A549 (cell line): Measurements from ENCODE around the gene PEX26. TPM values are rescaled to one million over a fixed set of nuclear protein-coding genes. Genes with fewer than 3 reads are reported as not detected.

ENCODE experiments used
- ATAC-seq, 2 experiments: fragments of 200-7000 bp in 1 of 2; fragments of >200 bp in 1 of 2; cut with Nextera tagmentation in 1 of 2; cut with Tn5 transposase in 1 of 2; 3 replicates each; pipeline versions ENCODE4 v1.8.0 to v1.9.1; 2018 to 2020; ENCODE audit warnings: mild to moderate bottlenecking in 1 of 2, moderate library complexity in 1 of 2
- CTCF ChIA-PET: fragments of 300-600 bp; sonication (Branson Sonifier 250); formaldehyde crosslinking; extraction: SDS; loops from one replicate; lab custom pipeline; 2021; ENCODE audit warnings: antibody characterized with exemption, inconsistent platforms; lab: Yijun Ruan, JAX
- POLR2A ChIA-PET: fragments of 350-600 bp; formaldehyde crosslinking; extraction: SDS; loops from one replicate; lab custom pipeline; 2021; ENCODE audit warnings: antibody characterized with exemption, inconsistent platforms; lab: Yijun Ruan, JAX
- DNase-seq, 2 experiments: peaks; one replicate each; pipeline versions ENCODE4 v3.0.0 to v3.0.0-alpha.2; 2011 to 2016; ENCODE audit warnings: low read depth in 1 of 2, low spot score in 1 of 2
- FAIRE-seq: peaks from 2 replicates; lab custom pipeline; 2011; peaks lifted over from hg19 to GRCh38; lab: Jason Lieb, UNC
- H3K27ac ChIP-seq, 2 experiments: fragments of >200 bp; sonication (Bioruptor Twin); formaldehyde crosslinking; 3 replicates each; pipeline ENCODE4 v1.5.1; 2016 to 2017
- H3K4me1 ChIP-seq: fragments of >200 bp; sonication (Bioruptor Twin); formaldehyde crosslinking; 3 replicates; pipeline ENCODE4 v1.6.1; 2016
- H3K4me2 ChIP-seq: fragments of >200 bp; sonication (Bioruptor Twin); formaldehyde crosslinking; 3 replicates; pipeline ENCODE4 v1.6.1; 2016
- H3K4me3 ChIP-seq: fragments of >200 bp; sonication (Bioruptor Twin); formaldehyde crosslinking; 3 replicates; pipeline ENCODE4 v1.5.1; 2016
- H3K9me3 ChIP-seq: fragments of >200 bp; sonication (Bioruptor Twin); formaldehyde crosslinking; 3 replicates; pipeline ENCODE4 v1.6.1; 2016
- ATOH8 ChIP-seq: fragments of 250-450 bp; sonication (Bioruptor Pico); IDR thresholded peaks from 2 replicates; pipeline ENCODE4 v1.5.0; 2020; ENCODE audit warnings: low read depth, mild to moderate bottlenecking, moderate library complexity
- CBX2 ChIP-seq: fragments of 200-600 bp; sonication (generic); IDR thresholded peaks from 2 replicates; pipeline ENCODE4 v1.6.1; 2016; ENCODE audit warnings: low read depth, mild to moderate bottlenecking, borderline replicate concordance
- EP300 ChIP-seq, 2 experiments: fragments of >200 bp; sonication (Bioruptor Twin); formaldehyde crosslinking; IDR thresholded peaks; 2 replicates in 1 of 2; 3 replicates in 1 of 2; pipeline ENCODE4 v1.6.1; 2016 to 2017
- FOSB ChIP-seq: fragments of 250-450 bp; sonication (Bioruptor Pico); IDR thresholded peaks from 2 replicates; pipeline ENCODE4 v1.5.0; 2020; ENCODE audit warnings: mild to moderate bottlenecking, moderate library complexity
- FOXS1 ChIP-seq: fragments of 250-450 bp; sonication (Bioruptor Pico); IDR thresholded peaks from 2 replicates; pipeline ENCODE4 v1.5.0; 2020; ENCODE audit warnings: mild to moderate bottlenecking, moderate library complexity
- HDAC2 ChIP-seq: fragments of 200-600 bp; sonication (generic); IDR thresholded peaks from 2 replicates; pipeline ENCODE4 v1.6.1; 2016
- HEYL ChIP-seq: fragments of 250-450 bp; sonication (Bioruptor Pico); IDR thresholded peaks from 2 replicates; pipeline ENCODE4 v1.8.0; 2021; ENCODE audit warnings: mild to moderate bottlenecking, moderate library complexity
- HOXA7 ChIP-seq: fragments of 250-450 bp; sonication (Bioruptor Pico); IDR thresholded peaks from 2 replicates; pipeline ENCODE4 v1.5.0; 2020; ENCODE audit warnings: mild to moderate bottlenecking, moderate library complexity
- HOXB13 ChIP-seq: fragments of 250-450 bp; sonication (Bioruptor Pico); IDR thresholded peaks from 2 replicates; pipeline ENCODE4 v1.5.0; 2020; ENCODE audit warnings: low read depth, mild to moderate bottlenecking, moderate library complexity
- KDM1A ChIP-seq: fragments of 200-600 bp; sonication (generic); IDR thresholded peaks from 2 replicates; pipeline ENCODE4 v1.6.1; 2016; ENCODE audit warnings: low read depth, mild to moderate bottlenecking
- KDM5A ChIP-seq: fragments of 200-600 bp; sonication (generic); IDR thresholded peaks from 2 replicates; pipeline ENCODE4 v1.6.1; 2016; ENCODE audit warnings: antibody characterized with exemption, mild to moderate bottlenecking
- MAZ ChIP-seq: fragments of 150-350 bp; IDR thresholded peaks from 2 replicates; pipeline ENCODE4 v1.6.1; 2014; ENCODE audit warnings: antibody characterized with exemption, low read depth, low read length, borderline replicate concordance
- NPAS2 ChIP-seq: fragments of 250-450 bp; sonication (Bioruptor Pico); IDR thresholded peaks from 2 replicates; pipeline ENCODE4 v1.8.0; 2022; ENCODE audit warnings: mild to moderate bottlenecking, moderate library complexity, borderline replicate concordance
- PBX3 ChIP-seq: IDR thresholded peaks from 2 replicates; pipeline ENCODE4 v1.6.1; 2012
- POLR2AphosphoS2 ChIP-seq: conservative IDR thresholded peaks from 2 replicates; pipeline ENCODE4 v1.6.1; 2012; ENCODE audit warnings: low read length, improper control_type of control experiment, inconsistent platforms
- RCOR1 ChIP-seq: fragments of 150-350 bp; IDR thresholded peaks from 2 replicates; pipeline ENCODE4 v1.6.1; 2014; ENCODE audit warnings: antibody characterized with exemption, low read length, low read depth
- REST ChIP-seq: fragments of 200-600 bp; sonication (generic); IDR thresholded peaks from 2 replicates; pipeline ENCODE4 v1.6.1; 2016; ENCODE audit warnings: antibody characterized with exemption, mild to moderate bottlenecking, moderate library complexity
- SREBF2 ChIP-seq: fragments of 450-650 bp; IDR thresholded peaks from 2 replicates; pipeline ENCODE4 v1.6.1; 2014; ENCODE audit warnings: mild to moderate bottlenecking, moderate library complexity
- TP53 ChIP-seq: fragments of 250-450 bp; sonication (Bioruptor Pico); IDR thresholded peaks from 2 replicates; pipeline ENCODE4 v1.5.0; 2021; ENCODE audit warnings: mild to moderate bottlenecking, moderate library complexity
- USF2 ChIP-seq: fragments of 450-650 bp; IDR thresholded peaks from 2 replicates; pipeline ENCODE4 v1.6.1; 2014; ENCODE audit warnings: antibody characterized with exemption
- ZC3H11A ChIP-seq: fragments of 450-650 bp; IDR thresholded peaks from 2 replicates; pipeline ENCODE4 v1.6.1; 2014; ENCODE audit warnings: antibody characterized with exemption, mild to moderate bottlenecking
- ZFP36 ChIP-seq: fragments of 450-650 bp; IDR thresholded peaks from 2 replicates; pipeline ENCODE4 v1.6.1; 2014; ENCODE audit warnings: borderline replicate concordance; ENCODE audit not compliant: partially characterized antibody
- WGBS: methylation state at CpG from one replicate; pipeline ENCODE4 v1.1.6; 2017; ENCODE audit errors: missing lambda C conversion rate; 5-methylcytosine and 5-hydroxymethylcytosine counted together
- polyA plus RNA-seq, 4 experiments: library from polyadenylated mRNA; depleted of rRNA in 3 of 4; stranded (reverse); fragments of >200 nt; fragmentation: RNase III in 1 of 4; extraction: RNeasy Plus Mini Kit Qiagen cat#74134 plus additional on column Dnase treatment in 1 of 4; gene quantifications; 2 replicates in 3 of 4; 3 replicates in 1 of 4; pipeline ENCODE4 v1.2.3, GENCODE V29; 2011 to 2017

The PEX26 gene
- polyA plus RNA-seq, 2 of the 4 experiments (the other 2 are of a cell fraction): 11.8 to 12.4 TPM

- TF ChIP-seq ZC3H11A (no peak), SREBF2 (no peak)
Measured at GRCh38 chr22:18068381-18068988, 9.3 kb upstream of the PEX26 start (continued).

GRCh38 chr22:18069041-18069440 is 8.7 kb upstream of the PEX26 start:
- Histone ChIP-seq H3K4me1 (peaks cover 20% of the 10 kb centered on the region), H3K9me3 (no peaks in the 10 kb centered on the region), H3K4me2 (no peak overlapping the region), H3K4me3 (no peak overlapping the region), H3K27ac (peak overlapping the region; percentile 34 to 42; a peak in 3 of 6 replicates)
- WGBS: 90% methylated on average over 2 of the region's 2 CpGs
- no peak for DNase-seq
- no peak for FAIRE-seq
- ChIA-PET POLR2A (no interaction called here), CTCF (interaction anchor here (0.7 to 1.4 kb wide), 2 partner anchors 45 to 68 kb away, joined by 3 to 5 read pairs; partner anchors contain the start of gene MICAL3)
- TF ChIP-seq KDM5A (no peak), POLR2AphosphoS2 (no peak), HEYL (no peak), KDM1A (no peak), HOXA7 (CRISPR knock-in tag) (no peak), EP300 (IDR thresholded peaks at IDR 0.05) (no peak), HDAC2 (no peak), NPAS2 (no peak), PBX3 (no peak), HOXB13 (CRISPR knock-in tag) (no peak), ATOH8 (CRISPR knock-in tag) (no peak), REST (no peak), CBX2 (no peak), FOSB (CRISPR knock-in tag) (no peak), ZFP36 (no peak), USF2 (no peak)
- no peak for ATAC-seq

GRCh38 chr22:18070041-18070440 is 7.7 kb upstream of the PEX26 start:
- TF ChIP-seq TP53 (CRISPR knock-in tag): no peak
- TF ChIP-seq MAZ: no peak
- TF ChIP-seq HEYL: no peak
- no peak for TF ChIP-seq HDAC2
- TF ChIP-seq RCOR1: no peak
- TF ChIP-seq FOXS1 (CRISPR knock-in tag): no peak
- DNase-seq: no peak
- peaks cover 15% of the 10 kb centered on the region for H3K4me1 ChIP-seq
- no peak for ATAC-seq
- POLR2A ChIA-PET: no interaction called here
- H3K9me3 ChIP-seq: no peaks in the 10 kb centered on the region
- WGBS: 94% methylated on average over 4 of the region's 4 CpGs
- no peak for FAIRE-seq
- no peak overlapping the region for H3K4me3 ChIP-seq
- no peak overlapping the region for H3K4me2 ChIP-seq
- H3K27ac ChIP-seq: no peak overlapping the region; a peak in 1 of 6 replicates
- CTCF ChIA-PET: interaction anchor here (0.8 to 1.0 kb wide), 2 partner anchors 34 to 69 kb away, joined by 3 to 4 read pairs; no protein-coding TSS in a partner anchor
